Measurements from ENCODE around the gene FCF1. TPM values are rescaled to one million over a fixed set of nuclear protein-coding genes. Genes with fewer than 3 reads are reported as not detected.

FCF1 gene
- total and polyA plus RNA-seq, 9 of the 15 experiments (the other 6 are each of a cell fraction or from before 2014, with no cell fraction given): 6.8 to 91.9 (median 40.0) TPM

GRCh38 chr14:74735125-74735524 lies 22.2 kb downstream of the FCF1 start (continued):
- TF ChIP-seq, protein P1, sequence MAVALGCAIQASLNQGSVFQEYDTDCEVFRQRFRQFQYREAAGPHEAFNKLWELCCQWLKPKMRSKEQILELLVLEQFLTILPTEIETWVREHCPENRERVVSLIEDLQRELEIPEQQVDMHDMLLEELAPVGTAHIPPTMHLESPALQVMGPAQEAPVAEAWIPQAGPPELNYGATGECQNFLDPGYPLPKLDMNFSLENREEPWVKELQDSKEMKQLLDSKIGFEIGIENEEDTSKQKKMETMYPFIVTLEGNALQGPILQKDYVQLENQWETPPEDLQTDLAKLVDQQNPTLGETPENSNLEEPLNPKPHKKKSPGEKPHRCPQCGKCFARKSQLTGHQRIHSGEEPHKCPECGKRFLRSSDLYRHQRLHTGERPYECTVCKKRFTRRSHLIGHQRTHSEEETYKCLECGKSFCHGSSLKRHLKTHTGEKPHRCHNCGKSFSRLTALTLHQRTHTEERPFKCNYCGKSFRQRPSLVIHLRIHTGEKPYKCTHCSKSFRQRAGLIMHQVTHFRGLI (CRISPR knock-in tag; IDR thresholded peaks at IDR 0.05): no peak
- TF ChIP-seq TEAD2 (tag; IDR thresholded peaks at IDR 0.05) (no peak), SIX5 (IDR thresholded peaks at IDR 0.05; ENCODE audit: borderline replicate concordance in 1 of 2, insufficient read depth in 1 of 2, low read depth in 1 of 2, low read length in 2 of 2) (no peak), ZNF12 (CRISPR knock-in tag; IDR thresholded peaks at IDR 0.05) (no peak), SMARCA4 (IDR thresholded peaks at IDR 0.05) (peak; percentile 82), ATF7 (IDR thresholded peaks at IDR 0.05) (peak; percentile 94), MAFG (tag; conservative IDR thresholded peaks at IDR 0.05) (no peak), TOE1 (IDR thresholded peaks at IDR 0.05; ENCODE audit: borderline replicate concordance) (no peak), TOE1 (CRISPR knock-in tag; IDR thresholded peaks at IDR 0.05; ENCODE audit: borderline replicate concordance, low read depth) (no peak), RFX5 (IDR thresholded peaks at IDR 0.05; ENCODE audit: low read depth, low read length) (no peak), SMAD4 (CRISPR knock-in tag; conservative IDR thresholded peaks at IDR 0.05) (peak; percentile 90), HOXB6 (CRISPR knock-in tag; IDR thresholded peaks at IDR 0.05; ENCODE audit: borderline replicate concordance) (no peak), NCOA2 (IDR thresholded peaks at IDR 0.05; ENCODE audit: partially characterized antibody in 2 of 2) (no peak), GATA2 (CRISPR knock-in tag; IDR thresholded peaks at IDR 0.05) (peak; percentile 88), CHD1 (IDR thresholded peaks at IDR 0.05; ENCODE audit: low read length) (no peak), ZNF23 (CRISPR knock-in tag; IDR thresholded peaks at IDR 0.05) (no peak), ZKSCAN8 (CRISPR knock-in tag; IDR thresholded peaks at IDR 0.05) (no peak), DPF2 (IDR thresholded peaks at IDR 0.05) (peak; percentile 86), KDM1A (IDR thresholded peaks at IDR 0.05) (peak; percentile 93 to 97), ZBTB9 (CRISPR knock-in tag; IDR thresholded peaks at IDR 0.05) (no peak), KLF16 (IDR thresholded peaks at IDR 0.05) (peak; percentile 78), ELF4 (CRISPR knock-in tag; IDR thresholded peaks at IDR 0.05) (no peak), ZNF655 (CRISPR knock-in tag; IDR thresholded peaks at IDR 0.05) (no peak), BRCA1 (IDR thresholded peaks at IDR 0.05) (no peak), BRCA1 (CRISPR knock-in tag; IDR thresholded peaks at IDR 0.05) (no peak)
- TF ChIP-seq, protein P2, sequence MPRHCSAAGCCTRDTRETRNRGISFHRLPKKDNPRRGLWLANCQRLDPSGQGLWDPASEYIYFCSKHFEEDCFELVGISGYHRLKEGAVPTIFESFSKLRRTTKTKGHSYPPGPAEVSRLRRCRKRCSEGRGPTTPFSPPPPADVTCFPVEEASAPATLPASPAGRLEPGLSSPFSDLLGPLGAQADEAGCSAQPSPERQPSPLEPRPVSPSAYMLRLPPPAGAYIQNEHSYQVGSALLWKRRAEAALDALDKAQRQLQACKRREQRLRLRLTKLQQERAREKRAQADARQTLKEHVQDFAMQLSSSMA (CRISPR knock-in tag; IDR thresholded peaks at IDR 0.05): no peak
- TF ChIP-seq, protein P3, sequence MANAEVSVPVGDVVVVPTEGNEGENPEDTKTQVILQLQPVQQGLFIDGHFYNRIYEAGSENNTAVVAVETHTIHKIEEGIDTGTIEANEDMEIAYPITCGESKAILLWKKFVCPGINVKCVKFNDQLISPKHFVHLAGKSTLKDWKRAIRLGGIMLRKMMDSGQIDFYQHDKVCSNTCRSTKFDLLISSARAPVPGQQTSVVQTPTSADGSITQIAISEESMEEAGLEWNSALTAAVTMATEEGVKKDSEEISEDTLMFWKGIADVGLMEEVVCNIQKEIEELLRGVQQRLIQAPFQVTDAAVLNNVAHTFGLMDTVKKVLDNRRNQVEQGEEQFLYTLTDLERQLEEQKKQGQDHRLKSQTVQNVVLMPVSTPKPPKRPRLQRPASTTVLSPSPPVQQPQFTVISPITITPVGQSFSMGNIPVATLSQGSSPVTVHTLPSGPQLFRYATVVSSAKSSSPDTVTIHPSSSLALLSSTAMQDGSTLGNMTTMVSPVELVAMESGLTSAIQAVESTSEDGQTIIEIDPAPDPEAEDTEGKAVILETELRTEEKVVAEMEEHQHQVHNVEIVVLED (CRISPR knock-in tag; IDR thresholded peaks at IDR 0.05): no peak
